HG02642 (cell line): Measurements from ENCODE around the gene GRIP2.
A peak's percentile ranks its signal among the peaks of the same experiment; 100 is the strongest.

Experiments
- ATAC-seq: cut with Tn5 transposase; IDR thresholded peaks from one replicate; pipeline ENCODE4 v1.9.1; 2021; ENCODE audit warnings: mild to moderate bottlenecking; ENCODE audit not compliant: unreplicated experiment, poor library complexity

The GRIP2 gene

GRCh38 chr3:14473411-14473891 is 66.7 kb downstream of the GRIP2 start:
- ATAC-seq = no peak

GRCh38 chr3:14472471-14473351 is 67.4 kb downstream of the GRIP2 start:
- ATAC-seq = no peak

GRCh38 chr3:14471690-14472089 is 68.5 kb downstream of the GRIP2 start:
- no peak for ATAC-seq

GRCh38 chr3:14471016-14471415 is 69.1 kb downstream of the GRIP2 start:
- no peak for ATAC-seq

DNA sequence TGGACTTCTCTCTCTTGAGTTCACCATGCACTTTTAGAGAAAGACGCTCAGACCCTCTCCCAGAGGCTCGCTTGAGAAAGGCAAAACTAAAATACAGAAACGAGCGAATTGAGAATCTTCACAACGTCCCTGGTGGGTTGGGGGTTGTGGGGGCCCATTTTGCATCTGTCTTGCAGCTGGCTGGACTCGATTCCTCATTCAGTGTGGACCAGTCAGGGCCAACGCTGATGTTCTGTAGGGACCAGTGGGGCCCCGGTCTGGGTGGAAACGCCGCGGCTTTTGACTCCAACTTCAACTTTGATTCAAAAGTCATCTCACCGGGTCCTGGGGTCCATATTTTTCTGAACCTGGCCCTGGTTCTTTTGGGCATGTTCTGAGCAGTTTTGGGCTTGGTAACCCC is 69.7 kb downstream of the GRIP2 start:
- ATAC-seq = no peak

DNA sequence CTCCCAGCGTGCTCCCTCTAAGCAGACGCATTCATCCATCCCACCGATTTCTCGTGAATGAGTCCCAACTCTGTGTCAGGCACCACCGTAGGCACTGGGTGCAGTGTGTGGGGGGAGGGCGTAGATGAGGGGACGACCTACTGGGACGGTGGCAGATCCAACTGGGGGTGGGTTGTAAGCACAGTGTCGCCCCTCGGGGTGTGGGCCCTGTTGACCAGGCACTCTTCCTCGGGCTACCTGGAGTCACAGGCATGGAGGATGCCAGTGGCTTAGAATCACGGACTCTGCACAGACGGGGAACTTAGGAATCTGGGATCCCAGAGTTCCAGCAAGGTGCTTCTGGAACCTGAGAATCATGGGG is 71.5 kb downstream of the GRIP2 start:
- ATAC-seq = no peak

- ATAC-seq = peak; percentile 42
Observed at GRCh38 chr3:14467814-14468620, 72.1 kb downstream of the GRIP2 start.

DNA sequence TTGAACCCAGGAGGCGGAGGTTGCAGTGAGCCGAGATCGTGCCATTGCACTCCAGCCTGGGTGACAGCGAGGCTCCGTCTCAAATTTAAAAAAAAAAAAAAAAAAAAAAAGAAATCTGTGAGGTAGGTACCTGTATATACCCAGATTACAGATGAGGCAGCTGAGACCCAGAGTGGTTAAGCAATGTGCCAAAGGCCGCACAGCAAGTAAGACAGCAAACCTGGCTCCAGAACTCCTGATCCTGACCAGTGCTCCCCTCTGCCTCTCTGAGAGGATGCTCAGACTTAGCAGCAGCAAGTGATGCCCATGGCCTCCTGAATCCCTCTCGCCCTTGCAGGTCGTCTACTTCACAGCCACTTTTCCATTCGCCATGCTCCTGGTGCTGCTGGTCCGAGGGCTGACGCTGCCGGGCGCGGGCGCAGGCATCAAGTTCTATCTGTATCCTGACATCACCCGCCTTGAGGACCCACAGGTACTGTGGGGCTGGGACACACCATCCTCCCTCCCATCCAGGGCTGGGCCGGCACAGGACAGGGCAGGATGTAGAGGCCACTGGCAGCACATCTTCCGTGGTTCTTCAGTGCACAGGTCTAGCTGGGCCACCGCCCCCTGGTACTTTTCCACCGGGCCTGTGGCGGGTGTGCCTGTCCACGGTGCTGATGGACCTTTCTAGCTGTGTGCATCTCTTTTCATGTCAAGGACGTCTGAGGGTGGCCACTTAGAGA is 73.8 kb downstream of the GRIP2 start:
- ATAC-seq = no peak

GRCh38 chr3:14465425-14465824 is 74.7 kb downstream of the GRIP2 start:
- ATAC-seq = no peak

GRCh38 chr3:14464521-14464920 is 75.6 kb downstream of the GRIP2 start:
- ATAC-seq = no peak

DNA sequence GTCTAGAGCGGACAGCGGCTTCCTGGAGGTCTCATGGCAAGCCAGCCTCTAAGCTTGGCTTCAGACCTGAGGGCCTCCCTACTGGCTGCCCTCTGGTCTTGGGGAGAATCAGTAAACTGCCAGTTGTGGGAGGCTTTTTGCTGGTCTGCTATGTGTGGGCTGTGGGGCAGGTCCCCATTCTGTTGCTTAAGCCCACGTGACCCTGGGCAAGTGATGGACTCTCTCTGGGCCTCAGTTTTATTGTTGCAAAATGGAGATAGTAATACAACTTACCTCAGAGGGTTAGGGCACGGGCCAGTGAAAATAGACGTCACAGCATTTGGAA is 76.0 kb downstream of the GRIP2 start:
- no peak for ATAC-seq

DNA sequence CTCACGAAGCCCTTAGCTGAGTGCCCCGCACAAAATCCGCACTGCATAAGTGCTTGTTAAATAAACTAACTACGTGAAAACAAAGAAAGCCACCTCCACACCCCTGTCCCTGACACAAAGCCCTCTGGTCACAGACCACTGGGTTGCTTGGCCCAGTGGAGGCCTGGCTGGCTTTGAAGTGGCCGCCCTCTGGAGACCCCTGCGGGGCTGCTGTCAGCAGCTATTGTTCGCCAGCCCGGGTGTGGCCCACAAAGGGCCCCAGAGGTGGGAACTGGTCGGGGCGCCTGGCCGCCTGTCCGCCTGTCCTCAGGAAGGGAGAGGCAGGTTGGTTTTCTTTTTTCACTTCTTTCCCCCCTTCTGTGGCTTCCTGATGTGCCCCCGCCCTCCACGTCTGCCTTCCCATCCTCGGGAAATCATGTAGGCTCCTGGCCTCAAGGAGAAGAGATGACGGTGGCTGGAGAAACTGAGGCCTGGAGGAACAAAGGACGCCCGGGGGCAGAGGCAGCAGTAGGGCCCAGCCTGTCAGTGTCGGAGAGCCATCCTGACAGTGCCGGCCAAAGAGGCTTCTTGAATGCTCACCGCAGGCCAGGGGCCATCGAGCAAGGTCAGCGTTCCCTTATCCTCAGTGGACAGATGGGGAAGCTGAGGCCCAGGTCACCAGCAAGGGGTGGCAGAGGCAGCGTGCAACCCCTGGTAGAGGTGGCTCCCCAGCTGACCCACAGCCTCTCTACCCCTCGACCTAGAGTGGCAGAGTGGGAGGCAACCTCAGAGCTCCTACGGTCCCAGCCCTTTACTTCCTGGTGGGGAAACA is 76.6 kb downstream of the GRIP2 start:
- no peak for ATAC-seq

DNA sequence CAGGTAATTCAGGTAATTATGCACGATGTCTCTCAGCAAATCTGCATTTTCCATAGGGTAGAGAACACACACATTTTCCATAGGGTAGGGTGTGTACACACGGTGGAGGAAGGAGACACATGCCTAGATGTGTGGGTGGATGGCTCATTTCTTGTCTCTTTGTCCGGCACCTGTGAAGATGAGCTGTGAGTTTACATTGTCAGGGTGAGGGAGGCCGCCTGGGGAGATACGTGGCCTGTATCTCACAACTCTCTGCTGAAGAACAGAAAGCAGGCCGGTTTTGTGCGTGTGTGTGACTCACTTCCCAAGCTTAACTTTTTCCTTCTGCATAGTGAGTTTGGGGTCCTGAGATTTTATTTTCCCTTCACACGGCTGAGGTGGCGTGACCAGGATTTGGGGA is 77.4 kb downstream of the GRIP2 start:
- ATAC-seq = no peak

DNA sequence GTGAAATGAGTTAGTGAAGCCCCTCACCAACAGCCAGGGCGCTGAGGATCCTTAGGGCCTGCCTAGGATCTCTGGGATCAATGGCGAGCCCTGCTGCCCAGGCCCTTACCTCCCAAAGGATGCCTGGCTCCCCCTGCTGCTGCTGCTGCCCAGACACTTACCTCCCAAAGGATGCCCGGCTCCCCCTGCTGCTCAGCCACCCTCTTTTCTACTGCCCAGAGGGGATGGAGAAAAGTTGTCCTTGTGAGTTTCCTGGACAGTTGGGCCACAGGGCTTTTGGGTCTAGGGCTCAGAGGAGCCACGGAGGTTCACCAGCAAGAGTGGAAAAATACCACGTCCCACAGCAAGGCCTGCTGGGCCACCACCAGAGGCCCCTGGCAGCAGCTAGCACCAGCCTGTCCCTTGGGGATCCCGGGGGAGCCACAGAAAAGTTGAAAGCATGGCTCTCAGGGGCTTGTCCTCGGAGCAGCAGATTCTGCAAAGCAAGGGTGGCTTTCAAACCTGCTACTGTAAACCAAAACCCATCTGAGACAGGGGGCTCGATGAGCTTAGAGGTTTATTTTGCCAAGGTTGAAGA is 78.3 kb downstream of the GRIP2 start:
- ATAC-seq = no peak

GRCh38 chr3:14461006-14461747 is 79.0 kb downstream of the GRIP2 start:
- no peak for ATAC-seq

DNA sequence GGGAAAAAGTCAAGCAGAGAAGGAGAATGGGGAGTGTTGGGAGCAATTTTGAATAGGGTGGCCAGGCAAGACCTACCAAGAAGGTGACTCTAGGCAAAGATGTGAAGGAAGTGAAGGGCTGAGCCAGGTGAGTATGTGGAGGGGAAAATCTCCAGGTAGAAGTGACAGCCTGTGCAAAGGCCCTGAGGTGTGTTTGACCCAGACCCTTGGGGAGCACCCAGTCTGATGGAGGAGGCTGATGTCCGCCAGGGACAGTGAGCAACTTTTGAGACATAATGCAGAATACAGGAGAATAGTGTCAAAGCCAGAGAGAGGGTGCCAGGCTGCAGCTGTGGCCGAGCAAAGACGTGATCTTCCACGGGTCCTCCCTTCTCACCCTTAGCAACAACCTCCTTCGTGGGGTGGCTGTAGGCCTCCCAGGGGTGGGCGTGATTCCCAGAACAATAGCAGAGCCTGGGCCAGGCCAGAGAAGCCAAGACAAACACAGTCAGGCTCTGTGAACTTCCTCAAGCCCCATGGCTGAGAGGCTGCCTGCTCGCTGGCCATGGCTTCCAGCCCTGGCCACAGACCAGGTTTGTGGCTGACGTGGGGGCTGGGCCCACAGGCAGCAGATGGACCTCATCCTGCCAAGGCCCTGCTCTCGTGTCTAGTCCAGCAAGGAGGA is 79.7 kb downstream of the GRIP2 start:
- no peak for ATAC-seq

- ATAC-seq = no peak
Observed at GRCh38 chr3:14459787-14460186, 80.4 kb downstream of the GRIP2 start.

GRCh38 chr3:14459384-14459783 is 80.8 kb downstream of the GRIP2 start:
- no peak for ATAC-seq
